ENCODE data around the gene ARHGEF4.
"Not testable (repeated sequence)": the region's sequence is repeated elsewhere in the genome, so short reads cannot be mapped to it uniquely, and the experiment has no call there.

ARHGEF4 gene

GRCh38 chr2:130883496-130883895, 46.8 kb downstream of the ARHGEF4 start:
- DNase-seq (ENCODE audit: low read depth in 3 of 3): no peak

- DNase-seq (ENCODE audit: low read depth in 3 of 3): no peak
Measured at GRCh38 chr2:130884013-130884412, 47.3 kb downstream of the ARHGEF4 start.

GRCh38 chr2:130884503-130884902, 47.8 kb downstream of the ARHGEF4 start:
- DNase-seq (ENCODE audit: low read depth in 3 of 3): no peak

- DNase-seq (ENCODE audit: low read depth in 3 of 3): no peak
Measured at GRCh38 chr2:130887643-130888042, 50.9 kb downstream of the ARHGEF4 start.

- DNase-seq (ENCODE audit: low read depth in 3 of 3): no peak
Measured at GRCh38 chr2:130890941-130891669, 54.4 kb downstream of the ARHGEF4 start.

- no peak for DNase-seq (ENCODE audit: low read depth in 3 of 3)
Measured at GRCh38 chr2:130891966-130892365, 55.3 kb downstream of the ARHGEF4 start.

- DNase-seq (ENCODE audit: low read depth in 3 of 3): no peak
Measured at GRCh38 chr2:130892793-130893785, 56.4 kb downstream of the ARHGEF4 start.

- no peak for DNase-seq (ENCODE audit: low read depth in 3 of 3)
Measured at GRCh38 chr2:130894326-130894942, 57.7 kb downstream of the ARHGEF4 start.

GRCh38 chr2:130896813-130897212, 60.1 kb downstream of the ARHGEF4 start:
- no peak for DNase-seq (ENCODE audit: low read depth in 3 of 3)

GRCh38 chr2:130898553-130898952, 61.8 kb downstream of the ARHGEF4 start:
- no peak for DNase-seq (ENCODE audit: low read depth in 3 of 3)

GRCh38 chr2:130899306-130899705, 62.6 kb downstream of the ARHGEF4 start:
- no peak for DNase-seq (ENCODE audit: low read depth in 3 of 3)

GRCh38 chr2:130901061-130901460, 64.3 kb downstream of the ARHGEF4 start:
- no peak for DNase-seq (ENCODE audit: low read depth in 3 of 3)

GRCh38 chr2:130901626-130902025, 64.9 kb downstream of the ARHGEF4 start:
- DNase-seq (ENCODE audit: low read depth in 3 of 3): not testable (repeated sequence)

- DNase-seq (ENCODE audit: low read depth in 3 of 3): no peak
Measured at GRCh38 chr2:130908832-130909231, 72.1 kb downstream of the ARHGEF4 start.

GRCh38 chr2:130910931-130911330, 74.2 kb downstream of the ARHGEF4 start:
- no peak for DNase-seq (ENCODE audit: low read depth in 3 of 3)

GRCh38 chr2:130911482-130911881, 74.8 kb downstream of the ARHGEF4 start:
- DNase-seq (ENCODE audit: low read depth in 3 of 3): no peak

- no peak for DNase-seq (ENCODE audit: low read depth in 3 of 3)
Measured at GRCh38 chr2:130911996-130912395, 75.3 kb downstream of the ARHGEF4 start.

- DNase-seq (ENCODE audit: low read depth in 3 of 3): no peak
Measured at GRCh38 chr2:130912471-130912870, 75.8 kb downstream of the ARHGEF4 start.

- DNase-seq (ENCODE audit: low read depth in 3 of 3): no peak
Measured at GRCh38 chr2:130913891-130914290, 77.2 kb downstream of the ARHGEF4 start.

- no peak for DNase-seq (ENCODE audit: low read depth in 3 of 3)
Measured at GRCh38 chr2:130915149-130915548, 78.4 kb downstream of the ARHGEF4 start.

- no peak for DNase-seq (ENCODE audit: low read depth in 3 of 3)
Measured at GRCh38 chr2:130915595-130916437, 79.1 kb downstream of the ARHGEF4 start.

- DNase-seq (ENCODE audit: low read depth in 3 of 3): no peak
Measured at GRCh38 chr2:130916438-130916705, 79.7 kb downstream of the ARHGEF4 start.
